Chondrocyte (in vitro differentiated cells): Measurements from ENCODE around the gene ERMAP. TPM values are rescaled to one million over a fixed set of nuclear protein-coding genes. Genes with fewer than 3 reads are reported as not detected.
"Not testable (repeated sequence)": the region's sequence is repeated elsewhere in the genome, so short reads cannot be mapped to it uniquely, and the experiment has no call there.

Experiments used
- DNase-seq: peaks from one replicate; pipeline ENCODE4 v3.0.0; 2021; ENCODE audit warnings: mixed read lengths, low spot score
- H3K27ac Mint-ChIP-seq: one replicate; pipeline ENCODE4 v1.8.0; 2021; ENCODE audit warnings: mild to moderate bottlenecking, moderate library complexity, mixed read lengths; ENCODE audit not compliant: unreplicated experiment
- H3K27me3 Mint-ChIP-seq: 2 replicates; pipeline ENCODE4 v1.8.0; 2021; ENCODE audit warnings: low read depth, mixed read lengths
- H3K36me3 Mint-ChIP-seq: 2 replicates; pipeline ENCODE4 v1.8.0; 2021; ENCODE audit warnings: low read depth, mixed read lengths
- H3K4me1 Mint-ChIP-seq: 2 replicates; pipeline ENCODE4 v1.8.0; 2021; ENCODE audit warnings: low read depth, mild to moderate bottlenecking, mixed read lengths
- H3K4me3 Mint-ChIP-seq: one replicate; pipeline ENCODE4 v1.8.0; 2021; ENCODE audit warnings: mild to moderate bottlenecking, moderate library complexity, mixed read lengths; ENCODE audit not compliant: unreplicated experiment
- H3K9me3 Mint-ChIP-seq: 2 replicates; pipeline ENCODE4 v1.8.0; 2021; ENCODE audit warnings: low read depth, mixed read lengths
- total RNA-seq: library from RNA; stranded (reverse); gene quantifications from 3 replicates; pipeline ENCODE4 v1.2.1, GENCODE V29; 2021
- TF ChIP-seq, protein P1 (sequence below): fragments of 200-600 bp; sonication (generic); IDR thresholded peaks from 2 replicates; pipeline ENCODE4 v1.5.0; 2021; ENCODE audit warnings: antibody characterized with exemption, mild to moderate bottlenecking, moderate library complexity

ERMAP gene
- total RNA-seq, 1 donor from 2014 or later = 13.7 TPM

- no peak overlapping the region for H3K27ac Mint-ChIP-seq
- H3K4me1 Mint-ChIP-seq = peaks cover 15% of the 10 kb centered on the region
- no peak for DNase-seq
- H3K4me3 Mint-ChIP-seq = no peak overlapping the region
- H3K27me3 Mint-ChIP-seq = no peaks in the 10 kb centered on the region
- TF ChIP-seq, protein P1, sequence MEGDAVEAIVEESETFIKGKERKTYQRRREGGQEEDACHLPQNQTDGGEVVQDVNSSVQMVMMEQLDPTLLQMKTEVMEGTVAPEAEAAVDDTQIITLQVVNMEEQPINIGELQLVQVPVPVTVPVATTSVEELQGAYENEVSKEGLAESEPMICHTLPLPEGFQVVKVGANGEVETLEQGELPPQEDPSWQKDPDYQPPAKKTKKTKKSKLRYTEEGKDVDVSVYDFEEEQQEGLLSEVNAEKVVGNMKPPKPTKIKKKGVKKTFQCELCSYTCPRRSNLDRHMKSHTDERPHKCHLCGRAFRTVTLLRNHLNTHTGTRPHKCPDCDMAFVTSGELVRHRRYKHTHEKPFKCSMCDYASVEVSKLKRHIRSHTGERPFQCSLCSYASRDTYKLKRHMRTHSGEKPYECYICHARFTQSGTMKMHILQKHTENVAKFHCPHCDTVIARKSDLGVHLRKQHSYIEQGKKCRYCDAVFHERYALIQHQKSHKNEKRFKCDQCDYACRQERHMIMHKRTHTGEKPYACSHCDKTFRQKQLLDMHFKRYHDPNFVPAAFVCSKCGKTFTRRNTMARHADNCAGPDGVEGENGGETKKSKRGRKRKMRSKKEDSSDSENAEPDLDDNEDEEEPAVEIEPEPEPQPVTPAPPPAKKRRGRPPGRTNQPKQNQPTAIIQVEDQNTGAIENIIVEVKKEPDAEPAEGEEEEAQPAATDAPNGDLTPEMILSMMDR = no peak
- H3K36me3 Mint-ChIP-seq = peaks cover 20% of the 10 kb centered on the region
- H3K9me3 Mint-ChIP-seq = no peaks in the 10 kb centered on the region
Observed at GRCh38 chr1:42851960-42852607, 35.2 kb downstream of the ERMAP start.

- Mint-ChIP-seq H3K27ac (no peak overlapping the region), H3K9me3 (no peaks in the 10 kb centered on the region), H3K4me1 (peaks cover 9% of the 10 kb centered on the region), H3K36me3 (peaks cover 22% of the 10 kb centered on the region), H3K27me3 (no peaks in the 10 kb centered on the region), H3K4me3 (no peak overlapping the region)
- DNase-seq = no peak
- TF ChIP-seq, protein P1 = no peak
Observed at GRCh38 chr1:42852608-42852980, 35.7 kb downstream of the ERMAP start.

DNA sequence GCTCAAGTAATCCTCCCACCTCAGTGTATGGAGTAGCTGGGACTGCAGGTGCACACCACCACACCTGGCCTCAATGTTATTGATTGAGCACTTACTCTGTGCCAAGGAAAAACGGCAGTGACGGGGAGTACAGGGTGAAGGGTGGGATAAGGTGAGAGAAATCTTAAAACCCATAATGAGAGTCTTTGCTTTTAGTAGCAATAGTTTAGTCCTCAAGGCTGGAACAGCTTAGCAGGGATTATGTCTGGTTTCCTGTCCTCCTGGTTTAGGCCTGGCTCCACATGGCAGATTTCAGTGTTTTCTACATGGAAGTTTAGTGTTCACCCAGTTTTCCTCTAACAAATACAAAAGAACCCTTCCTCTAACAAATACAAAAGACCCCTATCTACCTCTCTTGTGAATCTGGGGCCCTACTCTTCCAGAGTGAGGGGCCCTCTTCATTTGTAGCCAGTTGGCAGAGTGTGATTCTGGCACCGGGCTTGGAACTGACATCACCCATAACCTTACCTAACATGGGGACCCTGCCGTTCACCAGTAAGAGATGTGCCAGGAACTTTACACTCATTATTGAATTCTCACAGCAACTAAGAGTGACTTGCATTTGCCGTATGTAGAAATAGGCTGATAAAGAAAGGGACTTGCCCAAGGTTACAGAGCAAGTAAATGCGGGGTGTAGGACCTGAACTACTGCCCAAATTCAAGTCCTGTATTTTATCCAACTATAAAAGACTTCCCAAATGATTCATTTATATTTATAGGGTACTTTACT is 36.4 kb downstream of the ERMAP start:
- Mint-ChIP-seq H3K9me3 (no peaks in the 10 kb centered on the region), H3K27me3 (no peaks in the 10 kb centered on the region), H3K4me1 (peaks cover 4% of the 10 kb centered on the region), H3K4me3 (no peak overlapping the region), H3K27ac (no peak overlapping the region), H3K36me3 (peaks cover 22% of the 10 kb centered on the region)
- no peak for DNase-seq
- TF ChIP-seq, protein P1 = no peak

DNA sequence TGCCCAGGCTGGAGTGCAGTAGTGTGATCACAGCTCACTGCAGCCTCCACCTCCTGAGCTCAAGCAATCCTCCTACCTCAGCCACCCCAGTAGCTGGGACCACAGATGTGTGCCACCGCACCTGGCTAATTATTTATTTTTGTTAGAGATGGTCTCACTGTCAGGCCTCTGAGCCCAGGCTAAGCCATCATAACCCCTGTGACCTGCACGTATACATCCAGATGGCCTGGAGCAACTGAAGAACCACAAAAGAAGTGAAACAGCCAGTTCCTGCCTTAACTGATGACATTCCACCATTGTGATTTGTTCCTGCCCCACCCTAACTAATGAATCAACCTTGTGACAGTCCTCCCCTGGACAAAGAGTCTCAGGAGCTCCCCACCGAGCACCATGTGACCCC is 39.6 kb downstream of the ERMAP start:
- H3K27ac Mint-ChIP-seq, H3K27me3 Mint-ChIP-seq, DNase-seq, H3K4me1 Mint-ChIP-seq, H3K36me3 Mint-ChIP-seq, H3K4me3 Mint-ChIP-seq: not testable (repeated sequence)
- H3K9me3 Mint-ChIP-seq = peaks cover 17% of the 10 kb centered on the region

DNA sequence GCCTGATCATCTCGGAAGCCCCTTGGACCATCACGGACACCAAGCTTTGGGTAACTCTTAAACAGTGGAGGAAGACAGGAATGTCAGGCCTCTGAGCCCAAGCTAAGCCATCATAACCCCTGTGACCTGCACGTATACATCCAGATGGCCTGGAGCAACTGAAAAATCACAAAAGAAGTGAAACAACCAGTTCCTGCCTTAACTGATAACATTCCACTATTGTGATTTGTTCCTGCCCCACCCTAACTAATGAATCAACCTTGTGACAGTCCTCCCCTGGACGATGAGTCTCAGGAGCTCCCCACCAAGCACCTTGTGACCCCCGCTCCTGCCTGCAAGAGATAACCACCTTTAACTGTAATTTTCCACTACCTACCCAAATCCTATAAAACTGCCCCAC is 42.4 kb downstream of the ERMAP start:
- not testable (repeated sequence) for H3K4me3 Mint-ChIP-seq, H3K27me3 Mint-ChIP-seq, H3K4me1 Mint-ChIP-seq, H3K27ac Mint-ChIP-seq, H3K36me3 Mint-ChIP-seq, DNase-seq
- H3K9me3 Mint-ChIP-seq = peaks cover 19% of the 10 kb centered on the region

GRCh38 chr1:42860339-42861013 is 43.6 kb downstream of the ERMAP start:
- H3K27ac Mint-ChIP-seq = no peak overlapping the region
- peaks cover 15% of the 10 kb centered on the region for H3K27me3 Mint-ChIP-seq
- no peaks in the 10 kb centered on the region for H3K4me1 Mint-ChIP-seq
- no peak for DNase-seq
- H3K9me3 Mint-ChIP-seq = peaks cover 19% of the 10 kb centered on the region
- TF ChIP-seq, protein P1 = no peak
- H3K36me3 Mint-ChIP-seq = peaks cover 6% of the 10 kb centered on the region
- H3K4me3 Mint-ChIP-seq = no peak overlapping the region
